OCI-LY1 (cell line): ENCODE data around the gene RAB1A.

Experiments
- H2AFZ ChIP-seq: fragments of 200-600 bp; sonication (generic), shearing (Covaris generic); 2 replicates; pipeline ENCODE4 v1.6.0; 2014; ENCODE audit warnings: antibody characterized with exemption, mild to moderate bottlenecking, low read length
- H3F3A ChIP-seq: fragments of 200-600 bp; sonication (generic), shearing (Covaris generic); 2 replicates; pipeline ENCODE4 v1.6.0; 2014; ENCODE audit warnings: mild to moderate bottlenecking, antibody characterized with exemption, low read length, moderate library complexity; ENCODE audit not compliant: insufficient read depth
- H3K27ac ChIP-seq: fragments of 200-600 bp; sonication (generic); 2 replicates; pipeline ENCODE4 v1.5.1; 2014; ENCODE audit warnings: low read length, mixed run types, mild to moderate bottlenecking, low read depth; ENCODE audit not compliant: poor library complexity, severe bottlenecking
- H3K27me3 ChIP-seq: fragments of 200-600 bp; sonication (generic); 2 replicates; pipeline ENCODE4 v1.6.0; 2014; ENCODE audit warnings: antibody characterized with exemption, mild to moderate bottlenecking, low read length, moderate library complexity; ENCODE audit not compliant: insufficient read depth
- H3K36me3 ChIP-seq: fragments of 200-600 bp; sonication (generic); 2 replicates; pipeline ENCODE4 v1.6.1; 2014; ENCODE audit warnings: mild to moderate bottlenecking, antibody characterized with exemption, low read length, moderate library complexity, mixed read lengths; ENCODE audit not compliant: insufficient read depth
- H3K4me1 ChIP-seq: fragments of 200-600 bp; sonication (generic); 2 replicates; pipeline ENCODE4 v1.5.1; 2014; ENCODE audit warnings: mild to moderate bottlenecking, low read length, moderate library complexity; ENCODE audit not compliant: insufficient read depth, severe bottlenecking
- H3K4me2 ChIP-seq: fragments of 200-600 bp; sonication (generic), shearing (Covaris generic); 2 replicates; pipeline ENCODE4 v1.6.1; 2014; ENCODE audit warnings: low read length
- H3K4me3 ChIP-seq: fragments of 200-600 bp; sonication (generic); 2 replicates; pipeline ENCODE4 v1.5.1; 2014; ENCODE audit warnings: low read length, low read depth, mild to moderate bottlenecking, mixed read lengths; ENCODE audit not compliant: poor library complexity, severe bottlenecking
- H3K79me2 ChIP-seq: fragments of 200-600 bp; shearing (Covaris generic); 2 replicates; pipeline ENCODE4 v1.6.1; 2016; ENCODE audit warnings: mixed run types, low read length, mixed read lengths; ENCODE audit not compliant: insufficient read depth
- H3K9ac ChIP-seq: fragments of 200-600 bp; sonication (generic), shearing (Covaris generic); 2 replicates; pipeline ENCODE4 v1.6.1; 2014; ENCODE audit warnings: mild to moderate bottlenecking, low read length, mixed read lengths
- H3K9me2 ChIP-seq: fragments of 200-600 bp; sonication (generic), shearing (Covaris generic); 2 replicates; pipeline ENCODE4 v1.6.1; 2014; ENCODE audit warnings: low read depth, mild to moderate bottlenecking, low read length, mixed read lengths
- H3K9me3 ChIP-seq: fragments of 200-600 bp; shearing (Covaris generic); 2 replicates; pipeline ENCODE4 v1.6.1; 2014; ENCODE audit warnings: low read length, mixed read lengths
- H4K20me1 ChIP-seq: fragments of 200-600 bp; sonication (generic), shearing (Covaris generic); 2 replicates; pipeline ENCODE4 v1.6.0; 2016; ENCODE audit warnings: mild to moderate bottlenecking, low read length; ENCODE audit not compliant: insufficient read depth
- EZH2 ChIP-seq: fragments of 200-600 bp; sonication (generic), shearing (Covaris generic); IDR thresholded peaks from 2 replicates; pipeline ENCODE4 v1.8.0; 2017; ENCODE audit warnings: borderline replicate concordance, mixed run types, mild to moderate bottlenecking, antibody characterized with exemption, low read length, moderate library complexity, mixed read lengths
- TF ChIP-seq, protein P1 (sequence below): fragments of 200-600 bp; sonication (generic), shearing (Covaris generic); IDR thresholded peaks from 2 replicates; pipeline ENCODE4 v1.5.1; 2017; ENCODE audit warnings: mild to moderate bottlenecking, antibody characterized with exemption, low read length, moderate library complexity, mixed read lengths

Gene RAB1A

DNA sequence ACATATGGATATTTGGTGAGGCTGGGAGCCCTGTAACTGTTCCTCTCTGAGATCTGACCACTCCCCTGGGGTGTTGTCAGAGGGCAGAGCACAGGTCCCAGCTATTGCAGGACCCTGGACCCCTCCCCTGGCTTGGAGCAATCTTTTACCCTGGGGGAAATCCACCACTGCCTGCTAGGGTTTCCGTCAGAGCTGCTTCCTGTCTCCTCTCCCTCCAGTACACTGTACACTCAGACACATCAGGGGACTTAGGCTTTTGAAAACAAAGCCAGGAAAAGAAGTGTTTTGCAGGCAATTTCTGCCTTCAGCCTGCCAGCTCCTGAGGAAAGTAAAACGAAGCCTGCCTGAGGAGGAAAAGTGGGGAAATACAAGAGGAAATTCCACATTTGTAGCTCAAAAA lies 86.9 kb downstream of the RAB1A start:
- Histone ChIP-seq H3K4me2 (no peak overlapping the region), H3K9me2 (no peaks in the 10 kb centered on the region), H3K9ac (no peak overlapping the region), H2AFZ (no peak overlapping the region), H3K36me3 (peaks cover 59% of the 10 kb centered on the region), H3K4me1 (peaks cover 11% of the 10 kb centered on the region), H3K4me3 (no peak overlapping the region), H3F3A (no peaks in the 10 kb centered on the region), H3K9me3 (peaks cover 5% of the 10 kb centered on the region; the same call in 1 of the 2 replicates), H3K79me2 (no peaks in the 10 kb centered on the region), H3K27me3 (no peaks in the 10 kb centered on the region), H4K20me1 (no peaks in the 10 kb centered on the region), H3K27ac (no peak overlapping the region)
- TF ChIP-seq EZH2, result no peak
- TF ChIP-seq, protein P1, sequence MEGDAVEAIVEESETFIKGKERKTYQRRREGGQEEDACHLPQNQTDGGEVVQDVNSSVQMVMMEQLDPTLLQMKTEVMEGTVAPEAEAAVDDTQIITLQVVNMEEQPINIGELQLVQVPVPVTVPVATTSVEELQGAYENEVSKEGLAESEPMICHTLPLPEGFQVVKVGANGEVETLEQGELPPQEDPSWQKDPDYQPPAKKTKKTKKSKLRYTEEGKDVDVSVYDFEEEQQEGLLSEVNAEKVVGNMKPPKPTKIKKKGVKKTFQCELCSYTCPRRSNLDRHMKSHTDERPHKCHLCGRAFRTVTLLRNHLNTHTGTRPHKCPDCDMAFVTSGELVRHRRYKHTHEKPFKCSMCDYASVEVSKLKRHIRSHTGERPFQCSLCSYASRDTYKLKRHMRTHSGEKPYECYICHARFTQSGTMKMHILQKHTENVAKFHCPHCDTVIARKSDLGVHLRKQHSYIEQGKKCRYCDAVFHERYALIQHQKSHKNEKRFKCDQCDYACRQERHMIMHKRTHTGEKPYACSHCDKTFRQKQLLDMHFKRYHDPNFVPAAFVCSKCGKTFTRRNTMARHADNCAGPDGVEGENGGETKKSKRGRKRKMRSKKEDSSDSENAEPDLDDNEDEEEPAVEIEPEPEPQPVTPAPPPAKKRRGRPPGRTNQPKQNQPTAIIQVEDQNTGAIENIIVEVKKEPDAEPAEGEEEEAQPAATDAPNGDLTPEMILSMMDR, result no peak

DNA sequence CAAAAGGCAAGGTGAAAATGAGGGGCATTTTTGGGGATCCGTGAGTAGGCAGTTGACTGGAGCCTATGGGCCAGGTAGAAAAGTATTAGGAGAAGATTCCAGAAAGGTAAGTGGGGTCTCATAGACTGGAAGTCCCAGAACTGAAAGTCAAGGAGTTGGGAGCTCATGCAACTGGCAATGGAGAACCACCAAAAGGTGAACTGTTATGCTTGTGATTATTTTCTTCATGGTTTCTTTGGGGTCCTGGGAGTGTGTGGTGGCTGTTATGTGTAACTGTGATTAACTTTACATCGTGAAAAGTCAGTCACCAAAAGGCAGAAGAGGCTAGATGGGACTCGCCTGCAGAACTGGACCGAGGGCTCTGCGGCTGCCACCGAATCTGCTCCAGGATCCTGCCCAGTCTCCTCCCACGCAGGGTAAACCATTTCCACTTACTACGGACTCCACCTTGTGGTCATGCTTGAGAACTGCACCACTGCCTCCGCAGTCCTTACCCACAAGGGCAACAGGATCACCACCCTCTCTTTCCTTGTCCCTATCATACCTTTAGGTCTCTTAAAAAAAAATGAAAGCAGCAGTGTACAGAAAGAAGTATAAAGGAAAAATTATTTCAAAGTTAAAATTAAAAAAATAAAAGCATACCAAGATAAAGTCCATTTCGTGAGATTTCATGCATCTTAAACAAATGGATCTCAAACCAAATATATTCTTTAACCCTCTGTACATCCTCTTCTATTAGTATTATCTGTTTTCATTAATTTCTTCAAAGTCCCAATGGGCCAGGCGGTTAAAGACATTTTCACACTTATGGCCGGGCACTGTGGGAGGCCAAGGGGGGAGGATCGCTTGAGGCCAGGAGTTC lies 89.3 kb downstream of the RAB1A start:
- H3K27ac ChIP-seq, result peak overlapping the region; percentile 61
- TF ChIP-seq EZH2, result no peak
- TF ChIP-seq, protein P1, result peak; percentile 91
- H2AFZ ChIP-seq, result no peak overlapping the region
- H3K79me2 ChIP-seq, result no peaks in the 10 kb centered on the region
- H3F3A ChIP-seq, result no peaks in the 10 kb centered on the region
- peak overlapping the region; percentile 29 for H3K4me2 ChIP-seq
- no peak overlapping the region for H3K4me3 ChIP-seq
- no peaks in the 10 kb centered on the region for H3K27me3 ChIP-seq
- H4K20me1 ChIP-seq, result no peaks in the 10 kb centered on the region
- H3K9me2 ChIP-seq, result no peaks in the 10 kb centered on the region
- H3K4me1 ChIP-seq, result peaks cover 22% of the 10 kb centered on the region
- no peaks in the 10 kb centered on the region for H3K9me3 ChIP-seq
- peaks cover 59% of the 10 kb centered on the region for H3K36me3 ChIP-seq
- H3K9ac ChIP-seq, result no peak overlapping the region

DNA sequence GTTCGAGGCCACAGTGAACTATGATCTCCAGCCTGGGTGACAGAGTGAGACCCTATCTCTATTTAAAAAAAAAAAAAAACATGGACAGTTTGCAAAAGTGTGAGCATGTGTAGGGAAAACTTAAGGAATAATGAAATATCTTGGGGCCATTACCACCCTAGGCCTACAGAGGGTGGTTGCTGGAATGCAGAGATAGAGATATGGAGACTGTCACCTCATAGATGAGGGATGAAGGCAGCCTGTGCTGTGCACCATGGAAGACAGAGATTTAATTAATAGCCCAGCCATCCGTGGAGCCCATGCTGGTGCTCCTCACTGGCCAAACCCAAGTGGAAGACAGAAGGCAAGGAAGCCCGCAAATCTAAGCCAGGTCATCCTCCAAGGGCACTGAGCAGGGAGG lies 90.3 kb downstream of the RAB1A start:
- Histone ChIP-seq H3K9me3 (no peaks in the 10 kb centered on the region), H3K4me3 (no peak overlapping the region), H3K9me2 (no peaks in the 10 kb centered on the region), H3K36me3 (peaks cover 59% of the 10 kb centered on the region), H3K27me3 (no peaks in the 10 kb centered on the region), H4K20me1 (no peaks in the 10 kb centered on the region), H3F3A (no peaks in the 10 kb centered on the region), H3K27ac (peak overlapping the region; percentile 61), H3K79me2 (no peaks in the 10 kb centered on the region), H3K4me2 (peak overlapping the region; percentile 29; the same call in 1 of the 2 replicates), H3K9ac (no peak overlapping the region), H2AFZ (no peak overlapping the region), H3K4me1 (peaks cover 32% of the 10 kb centered on the region)
- TF ChIP-seq, protein P1, result no peak
- TF ChIP-seq EZH2, result no peak
